ENCODE data around the gene HPX.

Gene HPX

GRCh38 chr11:6437993-6438392 is 2.8 kb downstream of the HPX start:
- Histone ChIP-seq H3K9ac (ENCODE audit: insufficient read length) (no peak overlapping the region), H3K36me3 (ENCODE audit: insufficient read depth, low read length) (no peaks in the 10 kb centered on the region), H3K4me3 (no peak overlapping the region), H3K27ac (no peak overlapping the region), H3K9me3 (ENCODE audit: low read depth, low read length) (no peaks in the 10 kb centered on the region)
- no peak for TF ChIP-seq POLR2AphosphoS5 (IDR thresholded peaks at IDR 0.05; ENCODE audit: borderline replicate concordance, low read depth, low read length)
- TF ChIP-seq EZH2 (IDR thresholded peaks at IDR 0.05), result no peak
- no peak for TF ChIP-seq FOXP2 (optimal IDR thresholded peaks at IDR 0.05; ENCODE audit: control extremely low read depth, extremely low read length, insufficient read depth)
- no peak for DNase-seq (ENCODE audit: low read depth, low spot score)

- TF ChIP-seq EZH2 (IDR thresholded peaks at IDR 0.05), result no peak
- TF ChIP-seq POLR2AphosphoS5 (IDR thresholded peaks at IDR 0.05; ENCODE audit: borderline replicate concordance, low read depth, low read length), result no peak
- no peak for TF ChIP-seq FOXP2 (optimal IDR thresholded peaks at IDR 0.05; ENCODE audit: control extremely low read depth, extremely low read length, insufficient read depth)
- Histone ChIP-seq H3K9me3 (ENCODE audit: low read depth, low read length) (no peaks in the 10 kb centered on the region), H3K9ac (ENCODE audit: insufficient read length) (no peak overlapping the region), H3K27ac (no peak overlapping the region), H3K36me3 (ENCODE audit: insufficient read depth, low read length) (no peaks in the 10 kb centered on the region), H3K4me3 (no peak overlapping the region)
- DNase-seq (ENCODE audit: low read depth, low spot score), result no peak
Observed at GRCh38 chr11:6437423-6437822, 3.4 kb downstream of the HPX start.

- H3K9ac ChIP-seq (ENCODE audit: insufficient read length), result no peak overlapping the region
- no peak overlapping the region for H3K27ac ChIP-seq
- TF ChIP-seq POLR2AphosphoS5 (IDR thresholded peaks at IDR 0.05; ENCODE audit: borderline replicate concordance, low read depth, low read length) (no peak), EZH2 (IDR thresholded peaks at IDR 0.05) (no peak), FOXP2 (optimal IDR thresholded peaks at IDR 0.05; ENCODE audit: control extremely low read depth, extremely low read length, insufficient read depth) (no peak)
- H3K9me3 ChIP-seq (ENCODE audit: low read depth, low read length), result no peaks in the 10 kb centered on the region
- no peak for DNase-seq (ENCODE audit: low read depth, low spot score)
- H3K36me3 ChIP-seq (ENCODE audit: insufficient read depth, low read length), result no peaks in the 10 kb centered on the region
- no peak overlapping the region for H3K4me3 ChIP-seq
Observed at GRCh38 chr11:6433998-6434660, 6.7 kb downstream of the HPX start.

GRCh38 chr11:6431861-6432260 is 8.9 kb downstream of the HPX start:
- no peaks in the 10 kb centered on the region for H3K9me3 ChIP-seq (ENCODE audit: low read depth, low read length)
- H3K4me3 ChIP-seq, result no peak overlapping the region
- H3K27ac ChIP-seq, result no peak overlapping the region
- DNase-seq (ENCODE audit: low read depth, low spot score), result no peak
- TF ChIP-seq EZH2 (IDR thresholded peaks at IDR 0.05) (no peak), POLR2AphosphoS5 (IDR thresholded peaks at IDR 0.05; ENCODE audit: borderline replicate concordance, low read depth, low read length) (no peak), FOXP2 (optimal IDR thresholded peaks at IDR 0.05; ENCODE audit: control extremely low read depth, extremely low read length, insufficient read depth) (no peak)
- no peak overlapping the region for H3K9ac ChIP-seq (ENCODE audit: insufficient read length)
- H3K36me3 ChIP-seq (ENCODE audit: insufficient read depth, low read length), result no peaks in the 10 kb centered on the region

- TF ChIP-seq EZH2 (IDR thresholded peaks at IDR 0.05) (no peak), POLR2AphosphoS5 (IDR thresholded peaks at IDR 0.05; ENCODE audit: borderline replicate concordance, low read depth, low read length) (no peak), FOXP2 (optimal IDR thresholded peaks at IDR 0.05; ENCODE audit: control extremely low read depth, extremely low read length, insufficient read depth) (no peak)
- no peaks in the 10 kb centered on the region for H3K36me3 ChIP-seq (ENCODE audit: insufficient read depth, low read length)
- no peak overlapping the region for H3K9ac ChIP-seq (ENCODE audit: insufficient read length)
- H3K4me3 ChIP-seq, result no peak overlapping the region
- H3K9me3 ChIP-seq (ENCODE audit: low read depth, low read length), result no peaks in the 10 kb centered on the region
- no peak for DNase-seq (ENCODE audit: low read depth, low spot score)
- H3K27ac ChIP-seq, result no peak overlapping the region
Observed at GRCh38 chr11:6427516-6427915, 13.3 kb downstream of the HPX start.

GRCh38 chr11:6420677-6421076 is 20.1 kb downstream of the HPX start:
- Histone ChIP-seq H3K9me3 (ENCODE audit: low read depth, low read length) (no peaks in the 10 kb centered on the region), H3K27ac (no peak overlapping the region), H3K4me3 (no peak overlapping the region), H3K9ac (ENCODE audit: insufficient read length) (no peak overlapping the region), H3K36me3 (ENCODE audit: insufficient read depth, low read length) (no peaks in the 10 kb centered on the region)
- DNase-seq (ENCODE audit: low read depth, low spot score), result no peak
- TF ChIP-seq FOXP2 (optimal IDR thresholded peaks at IDR 0.05; ENCODE audit: control extremely low read depth, extremely low read length, insufficient read depth) (no peak), EZH2 (IDR thresholded peaks at IDR 0.05) (no peak)

GRCh38 chr11:6419009-6419631 is 21.7 kb downstream of the HPX start, which contains the start of gene APBB1:
TSS of gene APBB1 (minus strand) at chr11:6419094. CDS start at chr11:6411347, 7,747 bp downstream.
- no peaks in the 10 kb centered on the region for H3K36me3 ChIP-seq (ENCODE audit: insufficient read depth, low read length)
- H3K9me3 ChIP-seq (ENCODE audit: low read depth, low read length), result no peaks in the 10 kb centered on the region
- no peak for DNase-seq (ENCODE audit: low read depth, low spot score)
- TF ChIP-seq POLR2AphosphoS5 (IDR thresholded peaks at IDR 0.05; ENCODE audit: borderline replicate concordance, low read depth, low read length), result peak; percentile 40; the same call in 1 of the 2 replicates
- no peak for TF ChIP-seq FOXP2 (optimal IDR thresholded peaks at IDR 0.05; ENCODE audit: control extremely low read depth, extremely low read length, insufficient read depth)
- no peak for TF ChIP-seq EZH2 (IDR thresholded peaks at IDR 0.05)
- peak within 1 kb of the TSS; percentile 76 for H3K9ac ChIP-seq (ENCODE audit: insufficient read length)
- peak within 1 kb of the TSS; percentile 86 for H3K4me3 ChIP-seq
- H3K27ac ChIP-seq, result no peak within 1 kb of the TSS

- Histone ChIP-seq H3K4me3 (peak overlapping the region; percentile 86), H3K9me3 (ENCODE audit: low read depth, low read length) (no peaks in the 10 kb centered on the region), H3K27ac (no peak overlapping the region), H3K36me3 (ENCODE audit: insufficient read depth, low read length) (no peaks in the 10 kb centered on the region), H3K9ac (ENCODE audit: insufficient read length) (peak overlapping the region; percentile 30)
- no peak for DNase-seq (ENCODE audit: low read depth, low spot score)
- no peak for TF ChIP-seq FOXP2 (optimal IDR thresholded peaks at IDR 0.05; ENCODE audit: control extremely low read depth, extremely low read length, insufficient read depth)
- TF ChIP-seq POLR2AphosphoS5 (IDR thresholded peaks at IDR 0.05; ENCODE audit: borderline replicate concordance, low read depth, low read length), result no peak
- TF ChIP-seq EZH2 (IDR thresholded peaks at IDR 0.05), result no peak
Observed at GRCh38 chr11:6418557-6419008, 22.2 kb downstream of the HPX start.

Measured in SK-N-MC (cell line).